H54 (cell line): ENCODE results near the gene LGMN.
A peak's percentile ranks its signal among the peaks of the same experiment; 100 is the strongest.

ENCODE experiments used
- DNase-seq: peaks from one replicate; pipeline ENCODE4 v3.0.0; 2011; ENCODE audit warnings: low spot score, mixed read lengths; ENCODE audit not compliant: insufficient read length
- FAIRE-seq: peaks from 3 replicates; lab custom pipeline; 2011; peaks lifted over from hg19 to GRCh38; lab: Jason Lieb, UNC
- POLR2A ChIP-seq: IDR thresholded peaks from 2 replicates; pipeline ENCODE4 v1.6.1; 2011; ENCODE audit warnings: low read depth, mild to moderate bottlenecking, low read length

Gene LGMN

DNA sequence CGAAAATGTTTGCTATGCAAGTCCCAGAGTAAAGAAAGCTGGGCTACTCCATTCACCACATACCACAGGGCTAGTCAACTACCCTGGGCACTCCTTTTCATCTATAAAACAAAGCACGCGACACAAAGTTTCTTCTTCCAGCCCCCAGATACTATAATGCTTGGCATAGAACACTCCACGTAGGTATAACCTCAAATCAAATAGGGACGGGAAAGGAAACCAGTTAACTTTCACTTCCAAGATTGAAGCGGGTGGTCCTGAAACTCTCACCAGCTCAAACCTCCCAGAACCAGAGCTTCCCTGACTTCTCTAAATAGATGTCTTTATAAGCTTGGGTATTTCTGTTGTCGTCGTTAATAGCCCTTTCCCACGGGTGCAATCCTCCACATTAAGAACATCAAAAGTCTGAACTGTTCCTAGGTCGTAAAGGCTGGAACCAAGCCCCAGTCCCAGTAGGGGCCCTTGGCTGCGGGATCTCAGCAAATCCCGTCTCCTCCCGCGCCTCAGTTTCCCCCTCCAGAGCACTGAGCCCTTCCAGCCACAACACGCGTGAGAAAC, 647 bp downstream of the LGMN start:
- FAIRE-seq: peak; percentile 69
- no peak for DNase-seq
- no peak for TF ChIP-seq POLR2A

DNA sequence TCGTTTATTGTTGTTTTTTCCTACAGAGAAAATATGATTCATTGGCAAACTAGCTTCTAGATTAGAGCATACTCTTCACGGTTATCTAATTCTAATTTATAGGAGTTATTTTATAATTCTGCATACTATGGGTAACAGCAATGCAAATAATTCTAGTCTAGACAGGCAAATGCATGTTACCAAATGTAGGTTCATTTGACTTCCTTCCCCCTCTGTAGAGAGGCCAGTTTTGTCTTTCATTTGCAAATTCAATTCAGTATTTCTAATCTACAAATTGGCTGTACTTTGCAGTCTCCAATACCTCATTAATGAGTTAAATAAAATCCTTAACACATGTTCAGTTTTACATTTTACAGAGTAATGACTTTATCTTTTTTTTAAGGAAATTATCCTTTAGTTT, 4.2 kb downstream of the LGMN start:
- no peak for FAIRE-seq

DNA sequence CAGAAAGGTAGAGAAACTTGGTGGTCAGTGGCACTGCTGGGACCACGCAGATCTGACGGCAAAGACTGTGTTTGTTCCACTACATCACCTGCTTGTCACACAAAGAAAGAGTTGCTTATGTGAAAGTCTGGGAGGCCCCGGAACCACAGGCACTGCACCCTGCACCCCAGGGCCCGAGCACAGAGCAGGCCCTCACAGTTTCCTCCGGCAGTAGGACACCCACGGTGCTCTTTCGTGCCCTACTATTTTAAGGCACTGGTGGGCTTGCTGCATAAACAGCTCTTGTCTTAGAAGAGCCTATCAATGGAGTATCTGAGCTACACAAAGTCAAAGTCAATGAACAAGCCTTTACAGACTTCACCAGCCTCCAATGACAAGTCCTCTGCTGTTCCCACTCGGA, 8.0 kb downstream of the LGMN start:
- no peak for TF ChIP-seq POLR2A
- FAIRE-seq (no peak), DNase-seq (no peak)

More for the DNA sequence above, 4.2 kb downstream of the LGMN start:
- no peak for DNase-seq
- no peak for TF ChIP-seq POLR2A

DNA sequence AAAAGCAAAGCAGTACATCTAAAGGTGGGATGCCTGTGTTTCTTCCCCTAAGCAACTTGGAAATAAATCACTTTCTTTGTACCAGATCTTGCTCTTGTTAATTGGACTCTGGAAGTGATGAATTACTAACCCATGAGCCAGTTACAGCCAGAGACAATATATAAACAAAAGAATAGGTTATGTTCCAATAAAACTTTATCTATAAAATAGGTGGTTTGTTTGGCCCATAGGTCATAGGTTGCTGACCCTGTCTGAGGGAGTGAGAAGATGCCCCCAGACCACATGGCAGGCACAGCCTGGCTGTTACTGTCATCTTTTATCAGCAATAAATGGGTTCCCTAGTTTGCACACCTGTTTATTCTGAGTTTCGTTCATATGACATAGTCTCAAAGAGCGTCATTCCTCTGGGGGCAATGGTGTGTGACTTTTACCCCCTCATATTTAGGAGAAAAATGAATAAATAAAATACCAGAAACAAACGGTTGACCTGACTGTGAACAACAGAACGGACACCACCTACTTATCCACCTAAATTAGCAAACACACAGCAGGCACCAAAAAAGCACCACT, 10.7 kb downstream of the LGMN start:
- no peak for FAIRE-seq
- no peak for TF ChIP-seq POLR2A
- DNase-seq: no peak

DNA sequence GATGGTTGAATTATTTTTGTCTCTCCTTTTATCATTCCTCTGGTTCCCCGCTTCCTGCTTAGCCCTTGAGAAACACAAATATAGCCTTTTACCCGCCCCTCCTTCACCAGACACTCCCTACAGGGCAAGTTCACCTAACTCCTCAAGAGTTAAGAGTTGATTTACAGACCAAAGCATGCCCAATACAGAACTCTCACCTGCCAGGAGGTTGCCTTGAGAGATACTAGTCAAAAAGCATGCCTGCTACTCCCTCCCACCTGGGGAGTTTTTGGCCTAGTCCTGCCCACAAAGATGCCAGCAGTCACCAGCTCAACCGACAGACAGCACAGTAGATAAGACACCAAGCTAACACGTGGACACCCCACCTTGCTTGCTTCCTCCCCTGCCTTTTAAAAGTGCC, 11.2 kb downstream of the LGMN start:
- FAIRE-seq (no peak), DNase-seq (no peak)
- no peak for TF ChIP-seq POLR2A

DNA sequence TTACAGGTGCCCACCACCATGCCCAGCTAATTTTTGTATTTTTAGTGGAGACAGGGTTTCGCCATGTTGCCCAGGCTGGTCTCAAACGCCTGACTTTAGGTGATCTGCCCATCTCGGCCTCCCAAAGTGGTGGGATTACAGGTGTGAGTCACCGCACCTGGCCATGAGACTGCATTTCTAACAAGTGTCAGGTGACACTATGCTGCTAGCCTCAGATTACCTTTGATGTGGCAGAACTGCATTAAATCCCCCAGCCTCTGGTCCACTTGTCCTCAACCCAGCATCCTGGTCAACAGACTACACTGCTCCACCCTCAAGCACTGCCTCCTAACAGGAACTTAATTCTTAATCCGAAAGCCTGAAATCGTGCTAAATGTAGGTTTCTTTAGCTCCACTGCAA, 13.1 kb downstream of the LGMN start:
- TF ChIP-seq POLR2A: no peak
- no peak for FAIRE-seq
- no peak for DNase-seq

DNA sequence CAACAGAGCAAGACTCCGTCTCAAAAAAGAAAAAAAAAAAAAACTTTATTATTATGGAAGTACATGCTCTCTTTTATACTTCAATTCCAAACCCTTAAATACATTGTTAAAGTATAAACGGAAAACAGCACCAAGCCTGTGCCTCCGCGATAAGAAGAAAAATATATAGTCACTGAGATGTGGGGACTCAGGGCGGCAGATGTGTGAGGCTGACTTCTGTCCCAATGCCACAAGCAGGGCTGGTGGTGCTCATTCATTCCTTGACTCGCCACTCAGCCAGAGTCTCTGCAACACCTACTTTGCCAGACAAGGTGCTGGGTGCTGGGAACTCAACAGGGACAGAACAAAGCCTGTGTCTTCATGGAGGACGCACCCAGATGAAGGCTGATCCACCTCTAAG, 13.8 kb downstream of the LGMN start:
- no peak for DNase-seq
- no peak for TF ChIP-seq POLR2A
- FAIRE-seq: no peak

DNA sequence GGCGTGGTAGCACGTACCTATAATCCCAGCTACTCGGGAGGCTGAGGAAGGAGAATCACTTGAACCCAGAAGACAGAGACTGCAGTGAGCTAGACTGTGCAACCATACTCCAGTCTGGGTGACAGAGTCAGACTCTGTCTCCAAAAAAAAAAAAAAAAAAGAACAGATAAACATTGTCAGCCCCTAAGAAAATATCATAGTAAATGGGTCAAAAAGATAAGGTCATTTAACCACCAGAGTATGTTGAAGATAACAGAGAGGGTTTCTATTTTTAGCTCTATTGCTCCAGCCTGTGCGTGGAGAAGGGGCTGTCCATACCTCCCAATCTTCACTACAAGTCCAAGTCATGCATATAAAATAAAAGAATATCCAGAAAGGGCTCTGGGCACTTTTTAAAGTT, 15.4 kb downstream of the LGMN start:
- no peak for DNase-seq
- no peak for FAIRE-seq
- no peak for TF ChIP-seq POLR2A

DNA sequence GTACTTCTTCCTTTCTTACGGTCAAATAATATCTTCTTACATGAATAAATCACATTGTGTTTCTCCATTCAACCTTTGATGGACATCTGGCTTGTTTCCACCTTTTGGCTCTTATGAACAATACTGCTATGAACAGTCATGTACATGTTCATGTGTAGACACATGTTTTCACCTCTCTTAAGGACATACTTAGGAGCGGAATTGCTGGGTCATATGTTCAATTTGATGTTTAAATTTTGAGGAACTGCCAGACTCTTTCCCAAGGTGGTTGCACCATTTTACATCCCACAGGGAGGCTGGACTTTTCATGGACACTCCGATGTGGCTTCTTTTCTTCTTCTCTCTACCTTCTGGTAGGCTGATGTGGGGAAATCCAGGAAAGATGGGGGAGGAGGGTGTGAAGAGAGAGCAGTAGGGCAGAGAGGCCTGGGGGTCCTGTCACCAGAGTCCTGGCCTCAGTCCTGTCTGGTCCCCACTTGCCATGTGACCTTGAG, 16.8 kb downstream of the LGMN start:
- FAIRE-seq (no peak), DNase-seq (no peak)
- no peak for TF ChIP-seq POLR2A

DNA sequence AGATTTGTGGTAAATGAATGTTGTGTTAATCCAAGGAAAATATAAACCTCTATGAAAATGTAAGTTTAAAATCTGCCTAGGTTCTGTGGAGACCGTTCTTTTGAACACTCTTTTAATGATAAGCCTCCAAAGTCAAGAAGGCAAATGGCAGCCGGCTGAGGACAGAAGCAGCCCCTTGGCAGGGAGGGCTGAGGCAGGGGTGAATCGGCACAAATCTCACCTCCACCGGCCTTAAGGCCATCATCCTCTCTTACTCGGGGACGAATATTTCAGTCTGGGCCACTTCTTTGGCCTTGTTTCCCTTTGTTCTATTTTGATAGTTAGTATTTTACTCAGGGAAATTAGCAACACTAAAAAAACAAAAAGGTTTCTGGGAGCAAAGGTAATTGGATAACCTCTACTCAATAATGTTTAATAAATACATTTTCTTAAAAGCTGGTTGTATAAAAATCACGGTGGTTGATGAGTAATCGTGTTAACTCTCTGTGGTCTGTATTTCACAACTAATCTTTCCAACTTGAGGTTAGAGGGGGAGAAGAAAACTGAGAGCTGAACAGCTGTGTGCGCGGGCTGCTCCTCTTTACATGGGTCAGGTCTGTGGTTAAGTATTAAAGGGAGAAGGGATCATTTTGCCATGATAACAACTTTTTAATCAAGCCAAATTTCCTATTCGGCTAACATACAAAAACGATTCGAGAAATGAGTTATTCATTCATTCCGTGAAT, 18.6 kb downstream of the LGMN start:
- FAIRE-seq (peak; percentile 62), DNase-seq (peak; percentile 49)
- no peak for TF ChIP-seq POLR2A

DNA sequence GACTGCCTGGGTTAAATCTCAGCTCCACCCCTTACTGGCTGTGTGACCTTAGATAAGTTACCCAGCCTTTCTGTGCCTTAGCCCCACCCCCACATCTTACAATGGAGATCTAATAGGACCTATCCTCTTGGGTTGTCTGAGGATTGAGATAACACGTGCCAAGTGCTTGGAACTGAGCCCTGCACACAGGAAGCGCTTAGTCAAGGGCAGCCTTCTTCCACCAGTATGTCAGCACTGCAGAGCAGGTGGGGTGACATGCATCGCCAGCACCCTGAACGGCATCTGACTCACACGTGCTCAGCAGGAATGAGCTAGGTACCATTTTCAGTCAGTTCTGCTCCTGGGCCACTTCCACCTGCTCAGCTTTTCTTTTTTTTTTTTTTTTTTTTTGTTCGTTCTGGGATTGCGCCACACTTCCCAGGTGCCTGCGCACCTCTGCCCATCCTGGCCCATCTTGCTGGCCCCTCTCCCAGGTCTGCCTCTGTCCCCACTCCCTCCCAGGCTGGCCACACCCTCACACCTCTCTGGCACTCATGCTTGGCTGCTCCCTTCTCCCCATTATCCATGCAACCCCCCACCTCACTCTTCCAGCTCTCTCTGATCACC, 19.6 kb downstream of the LGMN start:
- FAIRE-seq (peak; percentile 98), DNase-seq (peak; percentile 61)
- TF ChIP-seq POLR2A: no peak

DNA sequence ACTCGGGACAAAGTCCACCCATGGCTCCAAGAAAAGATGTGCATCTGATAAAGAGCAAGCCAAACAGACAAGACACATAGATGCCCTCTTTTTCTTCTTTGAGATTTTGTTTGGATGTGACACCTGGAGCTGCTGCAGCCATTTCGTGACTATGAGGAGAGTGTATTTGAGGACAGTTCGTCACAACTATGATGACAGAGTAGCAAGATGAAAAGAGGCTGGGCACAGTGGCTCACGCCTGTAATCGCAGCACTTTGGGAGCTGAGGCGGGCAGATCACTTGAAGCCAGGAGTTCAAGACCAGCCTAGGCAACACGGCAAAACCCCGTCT, 21.5 kb downstream of the LGMN start:
- DNase-seq (no peak), FAIRE-seq (no peak)
- no peak for TF ChIP-seq POLR2A

DNA sequence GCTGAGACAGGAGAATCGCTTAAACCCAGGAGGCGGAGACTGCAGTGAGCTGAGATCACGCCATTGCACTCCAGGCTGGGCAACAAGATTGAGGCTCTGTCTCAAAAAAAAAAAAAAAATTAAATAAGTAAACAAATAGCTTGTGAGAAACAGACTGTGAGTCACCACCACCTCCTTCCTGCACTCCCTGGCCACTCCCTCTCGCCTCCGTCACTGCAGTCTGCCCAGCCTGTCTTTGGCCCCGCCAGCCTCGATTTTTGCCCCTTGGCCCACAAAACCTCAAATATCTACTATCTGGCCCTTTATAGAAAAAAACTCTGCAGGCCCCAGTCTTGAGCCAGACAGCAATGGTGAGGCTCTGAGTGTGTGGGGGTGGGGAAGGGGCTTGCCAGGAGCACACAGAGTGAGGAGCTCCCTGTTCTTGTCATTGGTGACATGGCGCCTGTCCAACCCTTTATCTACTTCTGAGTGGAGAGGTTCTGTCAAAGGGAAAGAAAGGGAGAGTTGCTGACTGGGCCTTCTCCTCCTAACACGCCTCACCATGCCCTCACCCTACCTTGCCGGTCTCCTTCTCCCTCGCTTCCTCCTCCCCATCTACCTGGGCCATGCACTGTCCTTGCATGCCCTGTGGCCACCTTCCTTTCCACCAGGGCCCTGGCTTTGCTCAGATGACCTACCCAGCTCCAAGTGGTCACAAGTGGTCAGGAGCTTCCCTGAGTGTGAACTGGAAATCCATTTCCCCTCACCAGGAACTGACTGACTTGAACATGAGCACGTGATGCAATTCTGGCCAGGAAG, 22.1 kb downstream of the LGMN start:
- FAIRE-seq (peak; percentile 30), DNase-seq (peak; percentile 87)
- TF ChIP-seq POLR2A: no peak
